ENCODE measurements around the gene NTN4.
"Not testable (repeated sequence)": the region's sequence is repeated elsewhere in the genome, so short reads cannot be mapped to it uniquely, and the experiment has no call there.

NTN4 gene

GRCh38 chr12:95790033-95790916, at the start of gene NTN4:
NTN4 (minus strand) TSS chr12:95790764; CDS start chr12:95790309, 455 bp downstream.
- DNase-seq, result peak in 1 of 2 experiments; percentile 40

DNA sequence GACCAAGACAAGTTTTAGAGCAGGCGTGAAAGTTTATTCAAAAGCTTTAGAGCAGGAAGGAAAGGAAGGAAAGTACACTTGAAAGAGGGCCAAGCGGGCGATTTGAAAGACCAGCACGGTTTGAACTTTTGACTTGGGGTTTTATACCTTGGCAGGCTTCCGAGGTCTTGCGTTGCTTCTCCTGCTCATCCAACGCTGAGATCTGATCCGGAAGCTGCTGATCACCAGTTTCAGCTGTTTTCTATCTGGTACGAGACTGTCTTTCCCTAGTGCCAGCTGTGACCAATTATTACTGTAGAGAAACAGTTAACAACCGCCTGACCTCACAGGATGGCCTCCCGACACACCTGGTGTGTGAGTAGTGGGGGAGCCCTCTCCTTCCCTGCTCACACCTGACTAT, 47.6 kb upstream of the NTN4 start:
- peak; percentile 20 to 51 for DNase-seq

DNA sequence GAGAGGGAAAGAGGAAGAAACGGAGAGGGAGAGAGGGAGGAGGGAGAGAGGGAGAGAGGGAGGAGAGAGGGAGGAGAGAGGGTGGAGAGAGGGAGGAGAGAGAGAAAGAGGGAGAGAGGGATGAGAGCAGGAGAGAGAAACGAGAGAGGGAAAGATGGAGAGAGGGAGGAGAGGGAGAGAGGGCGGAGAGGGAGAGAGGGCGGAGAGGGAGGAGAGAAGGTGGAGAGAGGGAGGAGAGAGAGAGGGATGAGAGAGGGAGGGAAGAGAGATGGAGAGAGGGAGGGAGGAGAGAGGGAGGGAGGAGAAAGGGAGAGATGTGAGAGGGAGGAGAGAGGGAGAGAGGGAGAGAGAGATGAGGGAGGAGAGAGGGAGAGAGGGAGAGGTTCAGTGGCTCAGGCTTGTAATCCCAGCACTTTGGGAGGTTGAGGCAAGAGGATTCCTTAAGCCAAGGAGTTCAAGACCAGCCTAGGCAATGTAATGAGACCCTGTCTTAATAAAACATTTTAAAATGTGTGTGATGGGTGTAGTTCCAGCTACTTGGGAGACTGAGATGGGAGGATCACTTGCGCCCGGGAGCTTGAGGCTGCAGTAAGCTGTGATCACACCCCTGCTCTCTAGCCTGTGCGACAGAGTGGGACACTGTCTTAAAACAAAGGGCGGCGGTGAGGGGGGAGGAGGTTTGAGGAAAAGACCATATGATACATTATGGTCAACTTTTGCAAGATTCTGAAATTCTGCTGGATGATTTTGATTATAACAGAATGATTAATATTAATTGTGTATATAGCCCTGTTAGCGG, 46.9 kb upstream of the NTN4 start:
- DNase-seq, result no peak

DNA sequence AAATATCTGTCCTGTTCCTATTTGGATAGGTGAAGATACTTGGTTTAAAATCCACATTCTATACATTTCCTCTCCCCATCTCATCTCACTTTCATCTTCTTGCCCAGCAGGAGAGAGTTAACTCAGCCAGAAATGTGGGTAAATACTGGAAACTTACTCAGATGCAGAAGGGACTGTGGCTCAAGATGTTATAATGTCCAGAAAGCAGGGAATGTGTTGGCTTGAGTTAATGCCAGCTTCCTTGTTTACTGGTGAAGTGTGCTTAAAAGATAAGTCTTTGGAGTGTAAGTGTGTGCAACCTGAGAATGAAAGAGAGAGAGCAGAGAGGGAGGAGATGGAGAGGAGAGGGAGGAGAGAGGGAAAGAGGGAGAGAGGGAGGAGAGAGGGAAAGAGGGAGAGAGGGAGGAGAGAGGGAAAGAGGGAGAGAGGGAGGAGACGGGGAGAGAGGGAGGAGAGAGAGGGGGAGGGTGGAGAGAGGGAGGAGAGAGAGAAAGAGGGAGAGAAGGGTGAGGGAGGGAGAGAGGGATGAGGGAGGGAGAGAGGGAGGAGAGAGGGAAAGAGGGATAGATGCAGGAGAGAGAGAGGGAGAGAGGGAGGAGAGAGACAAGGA, 46.2 kb upstream of the NTN4 start:
- DNase-seq, result peak in 1 of 2 experiments; percentile 28

DNA sequence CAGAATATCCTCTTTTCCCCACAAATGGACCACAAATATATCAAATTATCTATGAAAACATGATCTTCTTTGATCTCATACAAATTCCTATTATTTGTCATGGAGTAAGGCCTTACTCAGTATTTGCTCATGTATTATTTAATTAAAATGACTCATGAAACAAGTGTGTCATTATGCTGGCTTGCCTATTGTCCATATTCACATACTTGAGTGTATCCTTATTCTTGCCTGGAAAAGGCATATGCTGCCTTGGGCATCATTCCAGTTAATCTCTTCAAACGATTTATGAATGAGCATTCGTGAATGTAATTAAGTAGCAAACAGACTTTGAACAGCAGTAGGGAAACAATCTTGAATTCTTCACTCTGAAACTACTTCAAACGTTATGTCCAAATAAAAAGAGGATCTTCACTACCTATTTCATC, 45.6 kb upstream of the NTN4 start:
- DNase-seq, result peak; percentile 68 to 91

GRCh38 chr12:95834572-95834971, 44.0 kb upstream of the NTN4 start:
- no peak for DNase-seq

GRCh38 chr12:95830335-95831089, 39.9 kb upstream of the NTN4 start:
- no peak for DNase-seq

DNA sequence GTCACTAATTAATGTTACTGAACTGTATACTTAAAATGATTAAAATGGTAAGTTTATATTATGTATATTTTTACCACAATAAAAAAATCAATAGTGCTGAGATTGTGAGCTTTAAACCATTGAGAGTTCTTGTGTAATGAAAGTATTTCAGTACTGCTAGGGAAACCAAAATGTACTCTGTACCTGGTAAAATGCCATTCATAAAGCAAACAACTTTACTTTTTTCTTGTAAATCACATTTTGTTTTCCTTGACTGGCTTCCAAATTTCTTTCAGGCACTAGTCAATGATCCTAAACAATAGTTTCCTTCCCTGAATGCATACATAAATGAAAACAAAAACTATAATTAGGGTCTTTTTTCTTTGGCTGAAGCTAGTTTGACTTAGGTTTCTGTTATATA, 38.8 kb upstream of the NTN4 start:
- no peak for DNase-seq

DNA sequence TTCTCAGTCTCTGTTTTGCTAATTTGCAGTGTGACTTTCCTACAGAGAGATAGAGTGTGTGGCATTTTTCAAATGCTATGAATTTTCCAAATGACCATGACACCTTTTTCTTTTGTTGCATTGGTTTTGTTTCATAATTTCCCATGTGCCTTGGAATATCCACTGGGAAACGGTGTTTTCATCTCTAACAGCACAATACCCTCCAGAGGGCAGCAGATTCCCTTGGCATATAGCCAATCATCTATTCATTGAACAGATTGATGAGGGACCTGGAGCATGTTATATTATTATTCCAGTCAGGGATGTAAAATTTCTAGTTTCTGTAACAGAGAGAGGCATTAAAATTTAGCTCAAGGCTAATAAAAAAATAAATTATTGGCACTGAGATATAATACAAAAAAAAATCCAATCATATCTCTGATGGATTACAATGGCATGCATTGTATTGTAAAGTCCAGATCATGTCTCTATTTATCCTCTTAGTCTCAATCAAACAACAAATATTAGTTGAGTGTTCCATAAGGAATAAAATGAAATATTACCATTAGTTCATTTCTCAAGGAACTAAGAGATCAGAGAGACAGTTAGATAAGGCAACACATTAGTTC, 29.6 kb upstream of the NTN4 start:
- DNase-seq, result peak; percentile 68 to 75

GRCh38 chr12:95815632-95816212, 25.2 kb upstream of the NTN4 start:
- peak in 1 of 2 experiments; percentile 5 for DNase-seq

DNA sequence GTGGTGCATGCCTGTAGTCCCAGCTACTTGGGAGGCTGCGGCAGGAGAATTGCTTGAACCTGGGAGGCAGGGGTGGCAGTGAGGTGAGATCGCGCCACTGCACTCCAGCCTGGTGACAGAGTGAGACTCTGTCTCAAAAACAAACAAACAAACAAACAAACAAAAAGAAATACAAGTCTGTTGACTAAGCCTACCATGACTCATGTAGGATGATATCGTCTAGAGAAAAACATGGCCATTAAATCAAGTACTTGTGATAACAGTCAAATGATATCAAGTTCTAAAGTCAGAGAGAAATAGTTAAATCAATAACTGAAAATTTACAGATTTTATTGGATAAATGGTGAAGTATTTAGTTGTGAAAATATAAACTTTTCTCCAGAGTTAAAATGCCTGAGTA, 21.6 kb upstream of the NTN4 start:
- not testable (repeated sequence) for DNase-seq

GRCh38 chr12:95810411-95810810, 19.8 kb upstream of the NTN4 start:
- DNase-seq, result no peak

GRCh38 chr12:95809000-95809680, 18.6 kb upstream of the NTN4 start:
- DNase-seq, result peak in 1 of 2 experiments; percentile 2

DNA sequence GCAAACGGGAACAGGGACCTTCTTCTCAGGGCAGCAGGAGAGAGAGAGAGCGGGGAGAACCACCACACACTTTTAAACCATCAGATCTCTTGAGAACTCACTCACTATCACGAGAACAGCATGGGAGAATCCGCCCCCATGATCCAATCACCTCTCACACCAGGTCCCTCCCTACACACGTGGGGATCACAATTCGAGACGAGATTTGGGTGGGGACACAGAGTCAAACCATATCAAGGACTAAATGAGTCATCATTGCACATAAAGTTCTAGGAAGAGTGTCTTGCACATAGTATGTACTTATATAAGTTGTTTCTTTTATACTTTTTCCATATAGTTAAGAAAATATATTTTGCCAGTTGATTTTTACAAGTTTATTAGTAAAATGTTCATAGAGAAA, 17.6 kb upstream of the NTN4 start:
- no peak for DNase-seq

DNA sequence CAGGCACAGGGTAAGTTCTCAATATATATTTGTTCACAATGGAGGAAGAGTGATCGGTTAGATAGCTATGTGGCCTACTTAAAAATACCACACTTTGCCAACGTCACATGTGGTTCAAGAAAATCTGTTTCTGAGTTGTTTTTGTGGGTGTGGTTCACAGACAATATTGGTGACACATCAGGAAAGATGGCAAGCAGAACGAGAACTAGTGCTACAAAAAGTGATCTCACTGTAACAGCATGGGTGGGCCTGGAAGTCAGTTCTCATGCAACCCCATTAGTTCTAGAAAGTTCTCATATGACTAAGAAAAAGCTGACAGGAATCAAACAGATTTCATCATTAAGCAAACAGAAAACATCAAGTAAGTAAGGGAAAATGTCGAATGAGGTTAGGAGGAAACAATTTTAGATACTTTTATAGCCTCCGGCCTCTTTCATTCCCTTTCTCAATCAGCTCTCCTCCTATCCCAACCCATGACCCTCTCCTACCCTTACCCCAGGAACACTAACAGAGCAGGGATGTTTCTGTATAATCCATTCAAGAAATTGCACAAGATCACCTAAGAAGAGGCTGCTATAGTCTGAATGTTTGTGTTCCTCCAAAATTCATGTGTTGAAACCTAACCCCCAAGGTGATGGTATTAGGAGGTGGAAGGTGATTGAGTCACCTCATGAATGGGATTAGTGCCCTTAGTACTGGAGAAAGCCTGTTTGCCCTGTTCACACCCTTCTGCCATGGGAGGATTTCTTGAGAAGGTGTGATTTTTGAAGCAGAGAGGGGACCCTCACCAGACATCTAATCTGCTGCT, 15.5 kb upstream of the NTN4 start:
- DNase-seq, result no peak

DNA sequence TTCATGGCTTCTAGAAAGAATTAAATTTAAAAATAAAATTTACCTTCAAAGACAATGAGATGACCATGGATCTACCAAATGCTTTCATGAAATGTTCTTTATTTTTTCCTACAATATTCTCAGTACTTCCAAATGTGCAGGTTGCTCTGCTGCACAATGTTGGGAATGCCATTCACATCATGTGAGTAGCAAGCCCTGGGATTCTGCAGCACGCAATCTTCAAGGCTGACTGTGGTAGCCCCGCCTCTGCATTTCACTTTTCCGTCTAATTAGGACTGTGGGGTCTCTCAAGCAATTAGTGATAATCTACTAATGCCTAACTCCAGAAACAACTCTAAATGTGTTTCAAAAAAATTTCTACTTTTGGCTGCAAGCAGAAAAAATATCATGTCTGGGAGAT, 13.7 kb upstream of the NTN4 start:
- DNase-seq, result no peak

GRCh38 chr12:95803817-95804216, 13.3 kb upstream of the NTN4 start:
- no peak for DNase-seq

DNA sequence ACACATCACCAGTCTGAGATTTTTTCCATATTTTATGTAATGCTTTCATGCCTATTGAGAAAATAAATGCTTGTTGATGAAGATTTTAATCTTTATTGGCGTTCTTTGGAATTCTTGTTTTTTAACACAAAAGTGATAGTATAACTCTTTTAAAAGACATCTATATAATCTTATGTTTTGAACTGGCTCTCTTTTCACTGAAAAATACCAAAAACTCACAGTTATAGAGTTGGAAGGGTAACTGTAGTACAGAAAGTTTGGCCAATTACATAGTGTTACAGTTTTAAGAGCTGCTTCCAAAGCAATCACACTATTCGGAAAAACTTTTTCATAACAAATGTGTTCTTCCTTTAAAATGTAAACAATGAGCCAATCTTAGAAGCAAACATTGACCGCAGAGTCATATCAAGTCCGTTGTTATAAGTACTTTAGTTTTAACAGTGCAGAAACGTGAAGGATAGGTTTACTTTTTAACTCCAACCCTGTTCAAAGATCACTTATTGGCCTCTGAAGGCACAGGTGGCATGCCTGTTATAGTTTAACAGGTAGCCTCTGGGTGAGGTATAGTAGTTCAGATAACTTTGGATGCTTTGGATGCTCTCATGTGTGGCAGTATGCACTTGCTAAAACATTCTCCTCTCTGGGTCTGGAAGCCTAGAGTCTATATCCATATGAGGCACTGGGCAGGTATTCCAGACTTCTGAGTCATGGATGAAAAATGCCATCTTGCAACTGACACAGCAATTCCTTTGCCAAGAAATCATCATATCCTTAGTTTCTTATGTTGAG, 12.1 kb upstream of the NTN4 start:
- no peak for DNase-seq

- no peak for DNase-seq
Observed at GRCh38 chr12:95796982-95797289, 6.4 kb upstream of the NTN4 start.

Measured in NCI-H524 (cell line).